ENCODE results near the gene FREY1. TPM values are rescaled to one million over a fixed set of nuclear protein-coding genes. Genes with fewer than 3 reads are reported as not detected.

The FREY1 gene
- total and polyA plus RNA-seq, 9 of the 15 experiments (the other 6 are each of a cell fraction or from before 2014, with no cell fraction given) = 0.25 to 1.5 (median 1.1) TPM; not detected in 5

DNA sequence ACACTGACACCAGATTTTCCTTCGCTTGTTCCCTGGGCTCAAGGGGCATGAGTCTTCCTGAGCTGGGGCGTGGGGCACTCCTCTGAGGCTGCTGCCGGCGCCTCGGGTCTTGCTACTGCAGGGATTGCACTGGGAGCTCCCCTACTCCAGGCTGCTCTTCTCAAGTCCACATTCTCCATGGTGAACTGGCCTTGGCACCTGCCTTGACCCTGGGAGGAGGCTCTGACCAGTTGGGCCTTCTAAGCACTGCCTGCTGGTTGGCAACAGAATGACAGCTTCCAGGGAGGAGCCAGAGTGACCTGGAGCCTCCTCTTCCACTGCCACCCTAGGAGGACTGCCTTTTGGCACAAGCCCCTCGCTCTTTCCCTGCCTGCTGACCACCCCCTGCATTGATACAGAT is 9.5 kb downstream of the FREY1 start:
- POLR2A ChIA-PET = interaction anchor here (0.5 to 2.1 kb wide), 5 partner anchors 8 to 98 kb away, joined by 3 to 5 read pairs (median 3); partner anchors contain the start of gene PEX16

DNA sequence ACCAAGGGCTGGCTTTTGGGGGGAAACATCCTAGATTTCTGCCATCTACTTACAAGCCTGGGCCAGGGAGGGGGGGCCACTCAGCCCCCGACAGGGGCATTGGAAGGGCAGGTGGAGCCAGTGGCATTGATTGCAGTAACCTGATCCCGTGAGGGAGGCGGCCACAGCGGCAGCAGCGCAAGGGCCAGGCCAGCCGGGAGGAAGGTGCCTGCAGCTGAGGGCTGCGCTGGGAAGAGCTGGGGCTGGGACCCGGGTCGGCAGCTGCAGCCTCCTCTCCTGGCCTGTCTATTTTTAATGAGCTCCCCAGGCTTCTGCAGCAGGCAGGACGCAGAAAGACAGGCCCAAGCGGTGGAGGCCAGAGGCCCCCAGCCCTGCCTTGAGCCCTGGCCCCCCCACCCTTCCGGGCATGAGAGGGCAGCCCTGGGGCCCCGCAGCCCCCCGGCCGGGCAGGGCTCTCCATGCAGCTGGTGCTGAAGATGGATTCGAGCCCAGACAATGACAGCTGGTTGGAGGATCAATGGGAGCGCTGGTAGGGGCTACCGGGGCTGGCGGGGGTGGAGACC is 10.6 kb downstream of the FREY1 start:
- Histone ChIP-seq H3K9me1 (ENCODE audit: control insufficient read depth, insufficient read depth, low read length) (no peaks in the 10 kb centered on the region), H3K4me3 (no peak overlapping the region), H3K9ac (ENCODE audit: insufficient read depth in 1 of 2, low read depth in 2 of 2, low read length in 2 of 2) (no peak overlapping the region; a peak in 1 of 4 replicates), H2AFZ (ENCODE audit: low read depth, low read length) (no peak overlapping the region), H4K20me1 (replicated peaks; ENCODE audit: control insufficient read depth, insufficient read depth, low read length) (0 out of 2 replicates have a peak, but pooled peaks cover 9% of the 10 kb centered on the region), H3K9me3 (replicated peaks; ENCODE audit: control insufficient read depth, insufficient read depth, low read depth, low read length) (no peaks in the 10 kb centered on the region), H3K79me2 (ENCODE audit: control insufficient read depth, insufficient read depth, low read length) (no peaks in the 10 kb centered on the region), H3K4me1 (replicated peaks in 1 of 2; ENCODE audit: control insufficient read depth in 2 of 2, insufficient read depth in 2 of 2, low read length in 2 of 2) (peaks cover 6 to 39% of the 10 kb centered on the region in 2 experiments; a peak in 4 of 5 replicates), H3K36me3 (ENCODE audit: control insufficient read depth, insufficient read depth, low read length) (no peaks in the 10 kb centered on the region), H3K27me3 (ENCODE audit: control insufficient read depth in 2 of 2, insufficient read depth in 2 of 2, low read length in 2 of 2) (no peaks in the 10 kb centered on the region; a peak in 1 of 5 replicates), H3K4me2 (ENCODE audit: insufficient read depth, low read length) (no peak overlapping the region), H3K27ac (ENCODE audit: extremely low read depth, low read depth, low read length) (no peak overlapping the region)
- WGBS (ENCODE audit: insufficient coverage, low coverage, missing lambda C conversion rate) = 23% methylated on average over 13 of the region's 19 CpGs
- no peak for ATAC-seq
- POLR2A ChIA-PET = interaction anchor here (0.6 to 2.1 kb wide), 3 partner anchors 35 to 287 kb away, joined by 3 to 5 read pairs (median 4); no protein-coding TSS in a partner anchor
- FAIRE-seq = no peak
- BruUV-seq (replicated peaks) = no TSS peak
- DNase-seq (ENCODE audit: extremely low read depth in 1 of 4, low spot score in 3 of 4) = no peak
- CTCF ChIA-PET (ENCODE audit: low intra/inter-chr PET ratio) = no interaction called here
- intact Hi-C loops (cut with micrococcal nuclease) = no loop called here
- in situ Hi-C loops (cut with MboI) = no loop called here
- no peak for TF ChIP-seq MTF1 (CRISPR knock-in tag; IDR thresholded peaks at IDR 0.05; ENCODE audit: borderline replicate concordance)
- TF ChIP-seq, protein P1, sequence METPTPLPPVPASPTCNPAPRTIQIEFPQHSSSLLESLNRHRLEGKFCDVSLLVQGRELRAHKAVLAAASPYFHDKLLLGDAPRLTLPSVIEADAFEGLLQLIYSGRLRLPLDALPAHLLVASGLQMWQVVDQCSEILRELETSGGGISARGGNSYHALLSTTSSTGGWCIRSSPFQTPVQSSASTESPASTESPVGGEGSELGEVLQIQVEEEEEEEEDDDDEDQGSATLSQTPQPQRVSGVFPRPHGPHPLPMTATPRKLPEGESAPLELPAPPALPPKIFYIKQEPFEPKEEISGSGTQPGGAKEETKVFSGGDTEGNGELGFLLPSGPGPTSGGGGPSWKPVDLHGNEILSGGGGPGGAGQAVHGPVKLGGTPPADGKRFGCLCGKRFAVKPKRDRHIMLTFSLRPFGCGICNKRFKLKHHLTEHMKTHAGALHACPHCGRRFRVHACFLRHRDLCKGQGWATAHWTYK (CRISPR knock-in tag; IDR thresholded peaks at IDR 0.05) = no peak
- TF ChIP-seq ETV1 (tag; conservative IDR thresholded peaks at IDR 0.05; ENCODE audit: low read depth) = no peak
- TF ChIP-seq LARP7 (IDR thresholded peaks at IDR 0.05) = no peak
- TF ChIP-seq, protein P2, sequence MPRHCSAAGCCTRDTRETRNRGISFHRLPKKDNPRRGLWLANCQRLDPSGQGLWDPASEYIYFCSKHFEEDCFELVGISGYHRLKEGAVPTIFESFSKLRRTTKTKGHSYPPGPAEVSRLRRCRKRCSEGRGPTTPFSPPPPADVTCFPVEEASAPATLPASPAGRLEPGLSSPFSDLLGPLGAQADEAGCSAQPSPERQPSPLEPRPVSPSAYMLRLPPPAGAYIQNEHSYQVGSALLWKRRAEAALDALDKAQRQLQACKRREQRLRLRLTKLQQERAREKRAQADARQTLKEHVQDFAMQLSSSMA (CRISPR knock-in tag; IDR thresholded peaks at IDR 0.05) = no peak
- no peak for TF ChIP-seq HLTF (IDR thresholded peaks at IDR 0.05)
- no peak for TF ChIP-seq DIDO1 (tag; IDR thresholded peaks at IDR 0.05; ENCODE audit: low read depth)
- no peak for TF ChIP-seq HNRNPK (IDR thresholded peaks at IDR 0.05; ENCODE audit: low read depth, low read length, poor library complexity, severe bottlenecking)
- TF ChIP-seq, protein P3, sequence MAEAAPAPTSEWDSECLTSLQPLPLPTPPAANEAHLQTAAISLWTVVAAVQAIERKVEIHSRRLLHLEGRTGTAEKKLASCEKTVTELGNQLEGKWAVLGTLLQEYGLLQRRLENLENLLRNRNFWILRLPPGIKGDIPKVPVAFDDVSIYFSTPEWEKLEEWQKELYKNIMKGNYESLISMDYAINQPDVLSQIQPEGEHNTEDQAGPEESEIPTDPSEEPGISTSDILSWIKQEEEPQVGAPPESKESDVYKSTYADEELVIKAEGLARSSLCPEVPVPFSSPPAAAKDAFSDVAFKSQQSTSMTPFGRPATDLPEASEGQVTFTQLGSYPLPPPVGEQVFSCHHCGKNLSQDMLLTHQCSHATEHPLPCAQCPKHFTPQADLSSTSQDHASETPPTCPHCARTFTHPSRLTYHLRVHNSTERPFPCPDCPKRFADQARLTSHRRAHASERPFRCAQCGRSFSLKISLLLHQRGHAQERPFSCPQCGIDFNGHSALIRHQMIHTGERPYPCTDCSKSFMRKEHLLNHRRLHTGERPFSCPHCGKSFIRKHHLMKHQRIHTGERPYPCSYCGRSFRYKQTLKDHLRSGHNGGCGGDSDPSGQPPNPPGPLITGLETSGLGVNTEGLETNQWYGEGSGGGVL (CRISPR knock-in tag; IDR thresholded peaks at IDR 0.05) = no peak

More for the DNA sequence above, 9.5 kb downstream of the FREY1 start:
- Histone ChIP-seq H3K27me3 (ENCODE audit: control insufficient read depth in 2 of 2, insufficient read depth in 2 of 2, low read length in 2 of 2) (no peaks in the 10 kb centered on the region; a peak in 1 of 5 replicates), H3K36me3 (ENCODE audit: control insufficient read depth, insufficient read depth, low read length) (no peaks in the 10 kb centered on the region), H4K20me1 (replicated peaks; ENCODE audit: control insufficient read depth, insufficient read depth, low read length) (0 out of 2 replicates have a peak, but pooled peaks cover 6% of the 10 kb centered on the region), H3K79me2 (ENCODE audit: control insufficient read depth, insufficient read depth, low read length) (no peaks in the 10 kb centered on the region), H3K9me1 (ENCODE audit: control insufficient read depth, insufficient read depth, low read length) (no peaks in the 10 kb centered on the region), H3K4me1 (replicated peaks in 1 of 2; ENCODE audit: control insufficient read depth in 2 of 2, insufficient read depth in 2 of 2, low read length in 2 of 2) (peaks cover 6 to 47% of the 10 kb centered on the region in 2 experiments; a peak in 4 of 5 replicates), H3K27ac (ENCODE audit: extremely low read depth, low read depth, low read length) (no peak overlapping the region), H3K4me3 (no peak overlapping the region), H3K4me2 (ENCODE audit: insufficient read depth, low read length) (no peak overlapping the region), H3K9ac (ENCODE audit: insufficient read depth in 1 of 2, low read depth in 2 of 2, low read length in 2 of 2) (no peak overlapping the region), H3K9me3 (replicated peaks; ENCODE audit: control insufficient read depth, insufficient read depth, low read depth, low read length) (no peaks in the 10 kb centered on the region), H2AFZ (ENCODE audit: low read depth, low read length) (no peak overlapping the region)
- DNase-seq (ENCODE audit: extremely low read depth in 1 of 4, low spot score in 3 of 4) = no peak
- BruUV-seq (replicated peaks) = no TSS peak
- in situ Hi-C loops (cut with MboI) (no loop called here), intact Hi-C loops (cut with micrococcal nuclease) (no loop called here)
- WGBS (ENCODE audit: insufficient coverage, low coverage, missing lambda C conversion rate) = 28% methylated on average over 6 of the region's 6 CpGs
- CTCF ChIA-PET (ENCODE audit: low intra/inter-chr PET ratio) = no interaction called here
- FAIRE-seq = no peak
- TF ChIP-seq EP300 (IDR thresholded peaks at IDR 0.05; ENCODE audit: low read length) = no peak
- TF ChIP-seq TOE1 (IDR thresholded peaks at IDR 0.05; ENCODE audit: borderline replicate concordance) = no peak
- TF ChIP-seq TOE1 (CRISPR knock-in tag; IDR thresholded peaks at IDR 0.05; ENCODE audit: borderline replicate concordance, low read depth) = no peak
- TF ChIP-seq CAMTA2 (CRISPR knock-in tag; conservative IDR thresholded peaks at IDR 0.05) = no peak
- TF ChIP-seq NFE2 (IDR thresholded peaks at IDR 0.05; ENCODE audit: low read depth) = no peak
- no peak for ATAC-seq

Data from K562 (cell line).